Vagina (tissue), 2 donors: ENCODE measurements around the gene CCDC122.

ENCODE experiments used
- CTCF ChIP-seq, 3 experiments: fragments of 450-650 bp in 2 of 3; fragments of 200-600 bp in 1 of 3; sonication (generic) in 1 of 3; IDR thresholded peaks; one replicate each; pipeline ENCODE4 v1.5.1; 2017 to 2019; ENCODE audit warnings: antibody characterized with exemption in 3 of 3, mild to moderate bottlenecking in 2 of 3, moderate library complexity in 2 of 3
- POLR2A ChIP-seq, 2 donors: fragments of 450-650 bp; IDR thresholded peaks; one replicate each; pipeline ENCODE4 v1.6.1; 2017; ENCODE audit warnings: antibody characterized with exemption in 2 of 2, mild to moderate bottlenecking in 2 of 2, moderate library complexity in 2 of 2

GRCh38 chr13:43884222-43884621, 4.7 kb upstream of the CCDC122 start:
- TF ChIP-seq POLR2A (IDR thresholded peaks at IDR 0.05): no peak
- no peak for TF ChIP-seq CTCF (IDR thresholded peaks at IDR 0.05)
